GM12878 (cell line): ENCODE data around the gene GALK1. TPM values are rescaled to one million over a fixed set of nuclear protein-coding genes. Genes with fewer than 3 reads are reported as not detected.

Experiments used
- HCFC1 ChIP-seq: fragments of 150-350 bp; IDR thresholded peaks from 2 replicates; pipeline ENCODE4 v1.6.1; 2014; ENCODE audit warnings: low read length
- HSF1 ChIP-seq: fragments of 150-350 bp; IDR thresholded peaks from 2 replicates; pipeline ENCODE4 v1.6.1; 2014; ENCODE audit warnings: mild to moderate bottlenecking, low read depth, low read length
- IRF4 ChIP-seq: IDR thresholded peaks from 2 replicates; pipeline ENCODE4 v1.6.1; 2011; ENCODE audit warnings: low read depth, low read length
- MYB ChIP-seq: fragments of 150-350 bp; IDR thresholded peaks from 2 replicates; pipeline ENCODE4 v1.6.1; 2014; ENCODE audit warnings: mild to moderate bottlenecking, low read depth, low read length, borderline replicate concordance
- ZNF217 ChIP-seq: fragments of 450-650 bp; IDR thresholded peaks from 2 replicates; pipeline ENCODE4 v1.6.1; 2017; ENCODE audit warnings: antibody characterized with exemption, mild to moderate bottlenecking
- polyA plus RNA-seq, 11 experiments: library from polyadenylated mRNA; depleted of rRNA in 4 of 11; unstranded in 6 of 11; stranded (reverse) in 5 of 11; fragments of >200 nt; fragmentation: Nextera tagmentation in 4 of 11; fragmentation: Illumina TruSeq in 1 of 11; extraction: Ambion mirVana in 4 of 11; extraction: Trizol in 1 of 11; gene quantifications; 1 replicate in 1 of 11; 2 replicates in 10 of 11; pipeline versions ENCODE4 v1.2.1 to v1.2.3, GENCODE V29; 2011 to 2016; ENCODE audit warnings: inconsistent platforms in 2 of 11, missing spikeins in 2 of 11, low read depth in 1 of 11
- total RNA-seq, 4 experiments: library from RNA; depleted of rRNA in 3 of 4; stranded (reverse); fragments of >200 nt in 3 of 4; fragmentation: Illumina TruSeq in 1 of 4; extraction: Trizol in 1 of 4; gene quantifications; 2 replicates each; pipeline versions ENCODE4 v1.2.1 to v1.2.3, GENCODE V29; 2013 to 2021
- TF ChIP-seq, protein P1 (sequence below): fragments of 450-650 bp; IDR thresholded peaks from 2 replicates; pipeline ENCODE4 v1.6.1; 2014; ENCODE audit warnings: mild to moderate bottlenecking

GALK1 gene
- total and polyA plus RNA-seq, 10 of the 15 experiments (the other 5 are each of a cell fraction or from before 2014, with no cell fraction given), result 0.21 to 43.8 (median 21.4) TPM

DNA sequence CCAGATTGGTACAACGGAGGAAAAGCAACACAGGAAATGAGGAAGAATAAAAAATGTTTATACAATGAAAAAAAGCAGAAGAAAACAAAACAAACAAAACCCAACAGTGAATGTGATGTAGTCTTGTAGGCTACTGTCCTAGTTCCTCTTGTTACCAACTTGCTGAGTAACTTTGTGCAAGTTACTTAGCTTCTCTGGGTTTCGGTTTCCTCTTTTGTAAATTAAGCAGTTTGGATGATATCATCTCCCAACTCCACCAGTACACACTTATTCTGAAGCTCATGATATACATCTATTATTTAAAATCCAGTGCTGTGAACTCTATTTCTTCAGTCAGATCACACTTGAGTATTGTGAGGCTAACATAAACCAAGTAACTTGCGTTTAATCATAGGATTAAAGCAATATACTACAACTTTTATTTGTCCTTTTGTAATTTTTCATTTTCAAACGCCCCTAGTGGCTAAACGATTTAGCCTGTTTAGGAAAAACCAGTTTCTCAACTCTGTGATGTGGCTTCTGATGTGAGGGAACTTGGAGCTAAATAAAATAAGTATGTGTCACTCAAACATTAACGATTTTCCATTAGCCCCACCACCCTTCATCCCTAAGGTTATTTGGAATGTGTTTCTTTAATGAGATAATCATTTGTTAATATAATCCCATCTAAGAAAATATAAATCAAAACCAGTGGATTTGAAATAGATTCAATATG is 18.2 kb upstream of the GALK1 start (continued):
- TF ChIP-seq, protein P1, sequence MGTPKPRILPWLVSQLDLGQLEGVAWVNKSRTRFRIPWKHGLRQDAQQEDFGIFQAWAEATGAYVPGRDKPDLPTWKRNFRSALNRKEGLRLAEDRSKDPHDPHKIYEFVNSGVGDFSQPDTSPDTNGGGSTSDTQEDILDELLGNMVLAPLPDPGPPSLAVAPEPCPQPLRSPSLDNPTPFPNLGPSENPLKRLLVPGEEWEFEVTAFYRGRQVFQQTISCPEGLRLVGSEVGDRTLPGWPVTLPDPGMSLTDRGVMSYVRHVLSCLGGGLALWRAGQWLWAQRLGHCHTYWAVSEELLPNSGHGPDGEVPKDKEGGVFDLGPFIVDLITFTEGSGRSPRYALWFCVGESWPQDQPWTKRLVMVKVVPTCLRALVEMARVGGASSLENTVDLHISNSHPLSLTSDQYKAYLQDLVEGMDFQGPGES, result no peak
- no peak for TF ChIP-seq MYB
- TF ChIP-seq HSF1, result no peak
- TF ChIP-seq HCFC1, result no peak
- TF ChIP-seq ZNF217, result 0 out of 2 replicates have a peak, but pooled peaks have one; percentile 47
- peak; percentile 48; the same call in 1 of the 2 replicates for TF ChIP-seq IRF4
- TF ChIP-seq, all 136 proteins: peak for 25
